GM19043 (cell line): ENCODE data around the gene MARCO.

Experiments used
- ATAC-seq: cut with Tn5 transposase; IDR thresholded peaks from one replicate; pipeline ENCODE4 v1.9.1; 2021; ENCODE audit warnings: low read depth; ENCODE audit not compliant: unreplicated experiment

Gene MARCO

GRCh38 chr2:118973542-118973951, 31.6 kb downstream of the MARCO start:
- no peak for ATAC-seq

DNA sequence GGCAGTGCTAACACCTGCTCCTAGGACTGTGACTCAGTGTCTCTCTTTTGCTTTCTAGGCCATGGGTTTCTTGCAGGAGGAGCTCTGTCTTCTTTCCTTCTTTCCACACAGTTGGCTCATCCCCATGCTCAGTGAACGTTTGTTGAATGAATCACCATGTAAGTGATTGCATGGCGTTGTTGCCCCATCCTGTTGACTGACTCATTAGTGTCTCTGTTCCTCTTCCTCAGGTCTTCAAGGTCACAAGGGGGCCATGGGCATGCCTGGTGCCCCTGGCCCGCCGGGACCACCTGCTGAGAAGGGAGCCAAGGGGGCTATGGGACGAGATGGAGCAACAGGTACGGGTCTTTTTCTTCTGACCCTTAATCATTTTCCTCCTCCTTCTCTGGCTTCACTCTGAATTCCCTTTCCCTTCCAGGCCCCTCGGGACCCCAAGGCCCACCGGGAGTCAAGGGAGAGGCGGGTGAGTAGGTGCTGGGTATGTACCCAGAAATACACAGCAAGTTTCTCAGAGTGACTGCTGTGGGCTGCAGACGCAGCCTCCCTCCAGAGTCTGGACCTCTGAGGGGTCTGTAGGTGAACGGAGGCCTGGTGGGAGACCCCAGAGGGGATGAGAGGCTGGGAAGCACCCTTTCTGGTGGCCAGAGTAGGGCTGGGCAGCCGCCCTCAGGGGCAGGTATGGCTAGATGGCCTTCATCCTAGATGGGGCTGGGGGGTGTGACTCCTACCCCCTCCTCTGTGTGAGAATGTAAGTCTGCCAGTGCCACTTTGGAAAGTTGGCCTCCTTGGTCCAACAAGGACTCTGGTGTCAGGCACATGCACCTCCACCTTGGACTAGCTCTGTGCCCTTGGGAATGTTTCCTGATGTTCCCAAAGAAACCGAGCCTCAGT, 32.4 kb downstream of the MARCO start:
- ATAC-seq, result no peak

- ATAC-seq, result no peak
Measured at GRCh38 chr2:118975133-118975532, 33.1 kb downstream of the MARCO start.

GRCh38 chr2:118978064-118978463, 36.1 kb downstream of the MARCO start:
- no peak for ATAC-seq

GRCh38 chr2:118979152-118979861, 37.3 kb downstream of the MARCO start:
- ATAC-seq, result no peak

DNA sequence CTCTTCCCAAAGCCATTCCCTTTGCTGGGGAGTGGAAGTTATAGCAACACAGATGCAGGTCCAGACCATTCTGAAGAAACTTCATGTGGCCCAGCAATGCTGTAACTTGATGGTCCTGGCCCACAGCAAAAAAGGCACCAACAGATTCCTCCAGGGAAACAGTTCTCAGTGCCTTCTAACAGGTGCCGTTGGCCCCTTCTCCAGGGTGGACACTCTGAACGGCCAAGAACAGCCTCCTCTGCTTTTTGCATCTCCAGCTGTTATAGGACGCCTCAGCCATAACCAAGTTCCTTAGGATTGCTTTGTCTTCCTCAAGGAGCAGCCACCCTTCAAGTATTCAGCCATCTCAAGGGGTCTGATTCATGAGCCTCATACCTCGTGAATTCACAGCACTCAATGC, 38.0 kb downstream of the MARCO start:
- ATAC-seq, result no peak

- ATAC-seq, result no peak
Measured at GRCh38 chr2:118980573-118980972, 38.6 kb downstream of the MARCO start.

GRCh38 chr2:118981632-118982031, 39.6 kb downstream of the MARCO start:
- ATAC-seq, result no peak

DNA sequence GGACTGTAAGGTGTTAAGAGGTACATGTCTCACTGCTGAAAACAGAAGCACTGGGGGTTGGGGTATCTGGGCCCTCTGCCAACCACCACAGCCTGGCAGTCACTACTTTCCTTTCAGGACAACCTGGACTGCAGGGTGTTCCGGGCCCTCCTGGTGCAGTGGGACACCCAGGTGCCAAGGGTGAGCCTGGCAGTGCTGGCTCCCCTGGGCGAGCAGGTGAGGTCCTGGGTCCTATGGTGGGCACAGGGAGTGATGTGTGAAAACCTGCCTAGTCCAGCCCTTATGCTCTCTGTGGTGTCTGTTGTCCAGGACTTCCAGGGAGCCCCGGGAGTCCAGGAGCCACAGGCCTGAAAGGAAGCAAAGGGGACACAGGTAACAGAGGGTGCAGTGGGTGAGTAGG, 40.0 kb downstream of the MARCO start:
- ATAC-seq, result no peak

DNA sequence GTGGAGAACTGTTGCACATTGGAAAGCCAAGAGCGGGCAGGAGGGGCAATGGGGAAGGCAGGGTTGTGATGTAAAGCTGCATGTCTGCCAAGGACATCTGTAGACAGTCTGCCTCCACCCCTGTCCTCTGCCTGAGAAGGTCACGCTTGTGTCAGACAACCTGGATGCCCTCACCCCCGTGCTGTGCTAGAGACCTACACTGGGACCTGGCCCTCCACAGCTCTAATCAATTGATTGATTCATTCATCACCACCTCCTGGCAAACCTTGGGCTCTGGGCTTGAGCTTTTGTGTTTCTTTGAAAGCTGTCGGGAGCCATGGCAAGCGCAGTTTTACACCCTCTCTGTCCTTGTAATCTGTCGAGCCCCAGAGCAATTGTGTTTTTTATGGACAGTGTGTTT, 41.1 kb downstream of the MARCO start:
- no peak for ATAC-seq

DNA sequence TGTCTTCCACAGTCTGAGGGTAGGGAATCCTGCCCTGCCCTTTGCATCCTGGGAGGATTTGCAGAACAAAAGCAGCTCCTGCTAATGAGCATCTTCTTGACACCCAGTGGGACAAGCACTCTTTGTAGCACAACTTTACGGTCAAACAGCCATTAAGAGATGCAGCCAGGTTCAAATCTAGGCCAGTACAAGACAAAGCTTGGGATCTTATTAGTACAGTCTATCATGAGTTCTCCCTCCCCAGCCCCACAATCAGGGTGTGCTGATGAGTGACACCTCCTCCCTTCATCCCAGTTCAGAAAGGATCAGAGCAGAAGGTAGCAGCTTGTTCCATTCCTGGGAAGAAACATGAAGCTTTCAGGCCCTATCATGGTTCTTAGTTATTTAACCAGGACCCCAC, 41.9 kb downstream of the MARCO start:
- no peak for ATAC-seq

DNA sequence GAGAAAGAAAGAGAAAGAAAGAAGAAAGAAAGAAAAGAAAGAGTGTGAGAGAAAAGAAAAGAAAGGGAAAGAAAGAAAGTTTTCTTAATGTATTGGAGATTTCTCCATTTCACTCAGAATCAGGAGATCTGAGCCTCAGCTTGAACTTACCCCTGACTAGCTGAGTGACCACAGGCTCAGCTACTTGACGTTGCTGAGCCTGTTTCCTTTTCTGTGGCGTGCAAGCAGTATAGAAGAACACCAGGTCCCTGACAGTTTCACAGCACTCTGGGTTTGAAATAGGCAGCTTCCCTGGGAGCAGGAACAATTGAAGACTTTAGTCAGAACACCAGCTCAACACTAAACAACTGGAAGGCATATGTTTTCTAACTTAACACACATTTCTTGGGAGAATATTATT, 44.7 kb downstream of the MARCO start:
- ATAC-seq, result no peak

- ATAC-seq, result no peak
Measured at GRCh38 chr2:118987886-118988285, 45.9 kb downstream of the MARCO start.

DNA sequence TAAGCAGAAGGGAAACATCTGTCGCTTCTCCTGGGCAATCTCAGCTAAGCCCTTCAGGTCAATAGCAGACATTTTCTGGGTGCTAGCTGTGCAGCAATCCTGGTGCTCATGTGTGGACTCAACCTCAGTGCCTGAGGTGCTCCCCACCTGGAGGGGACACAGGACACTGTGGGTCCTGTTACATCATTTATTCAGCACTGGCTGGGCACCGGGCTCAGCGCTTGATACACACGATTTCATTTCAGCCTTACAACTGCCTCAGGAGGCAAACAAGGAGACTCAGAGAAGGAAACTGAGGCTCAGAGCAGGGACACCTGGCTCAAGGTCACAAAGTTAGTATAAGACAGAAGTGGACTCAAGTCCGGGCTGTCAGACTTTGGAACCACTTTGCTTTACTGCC, 46.7 kb downstream of the MARCO start:
- no peak for ATAC-seq

- no peak for ATAC-seq
Measured at GRCh38 chr2:118989481-118989880, 47.5 kb downstream of the MARCO start.

- no peak for ATAC-seq
Measured at GRCh38 chr2:118990757-118991545, 49.0 kb downstream of the MARCO start.

GRCh38 chr2:118991554-118991953, 49.6 kb downstream of the MARCO start:
- ATAC-seq, result no peak

DNA sequence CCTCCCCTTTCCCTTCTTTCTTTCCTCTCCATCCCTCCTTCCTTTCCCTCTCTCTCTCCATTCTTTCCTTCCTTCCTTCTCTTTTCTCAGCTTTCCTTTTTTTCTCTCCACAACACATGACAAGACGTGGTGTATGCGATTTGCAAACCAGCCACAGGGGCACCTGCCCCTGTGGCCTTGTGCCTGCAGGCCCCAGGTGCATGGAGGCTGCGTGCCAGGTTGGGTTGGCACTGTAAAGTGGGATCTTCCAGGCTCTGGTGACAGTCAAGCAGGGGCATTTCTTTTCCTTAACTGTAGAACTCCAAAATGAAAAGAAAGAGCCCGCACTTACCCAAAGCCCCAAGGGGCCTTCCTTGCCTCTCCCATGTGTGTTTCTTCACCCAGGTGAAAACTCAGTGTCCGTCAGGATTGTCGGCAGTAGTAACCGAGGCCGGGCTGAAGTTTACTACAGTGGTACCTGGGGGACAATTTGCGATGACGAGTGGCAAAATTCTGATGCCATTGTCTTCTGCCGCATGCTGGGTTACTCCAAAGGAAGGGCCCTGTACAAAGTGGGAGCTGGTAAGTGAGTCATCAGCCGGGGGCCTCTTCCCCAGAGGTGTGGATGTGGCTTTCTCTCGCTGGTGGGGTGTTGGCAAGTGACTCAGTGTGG, 50.9 kb downstream of the MARCO start:
- no peak for ATAC-seq

- ATAC-seq, result no peak
Measured at GRCh38 chr2:118993392-118993752, 51.4 kb downstream of the MARCO start.

- no peak for ATAC-seq
Measured at GRCh38 chr2:118994172-118994700, 52.2 kb downstream of the MARCO start.
